Breast epithelium (tissue), 4 donors: ENCODE data around the gene CENPM. TPM values are rescaled to one million over a fixed set of nuclear protein-coding genes. Genes with fewer than 3 reads are reported as not detected.

Experiments used
- DNase-seq, 2 donors: peaks; one replicate each; pipeline ENCODE4 v3.0.0-alpha.2; 2019; ENCODE audit warnings: low spot score in 2 of 2
- H3K27ac ChIP-seq, 2 donors: fragments of 200-600 bp; sonication (generic) in 1 of 2; one replicate each; pipeline ENCODE4 v1.5.1; 2016 to 2019; ENCODE audit warnings: mild to moderate bottlenecking in 1 of 2
- H3K27me3 ChIP-seq, 2 donors: fragments of 200-600 bp; sonication (generic) in 1 of 2; one replicate each; pipeline versions ENCODE4 v1.5.1 to v1.6.0; 2017 to 2019; ENCODE audit warnings: control low read depth in 1 of 2, mild to moderate bottlenecking in 1 of 2
- H3K36me3 ChIP-seq: fragments of 200-600 bp; one replicate; pipeline ENCODE4 v1.5.1; 2019
- H3K4me1 ChIP-seq, 2 donors: fragments of 200-600 bp; sonication (generic); one replicate each; pipeline ENCODE4 v1.5.1; 2016 to 2019; ENCODE audit warnings: control low read depth in 1 of 2
- H3K4me3 ChIP-seq, 3 donors: fragments of 200-600 bp; sonication (generic); 1 replicate in 2 of 3; 2 replicates in 1 of 3; pipeline ENCODE4 v1.5.1; 2016 to 2019; ENCODE audit warnings: mild to moderate bottlenecking in 3 of 3, moderate library complexity in 2 of 3
- H3K9me3 ChIP-seq, 2 donors: fragments of 200-600 bp; sonication (generic) in 1 of 2; one replicate each; pipeline ENCODE4 v1.5.1; 2016 to 2019; ENCODE audit warnings: control low read depth in 1 of 2
- POLR2A ChIP-seq: fragments of 450-650 bp; IDR thresholded peaks from one replicate; pipeline ENCODE4 v1.6.1; 2016; ENCODE audit warnings: antibody characterized with exemption, mild to moderate bottlenecking, moderate library complexity
- POLR2AphosphoS5 ChIP-seq, 3 donors: sonication (generic); formaldehyde crosslinking; IDR thresholded peaks; one replicate each; pipeline ENCODE4 v1.6.1; 2017; ENCODE audit warnings: antibody characterized with exemption in 3 of 3
- intact Hi-C: fragments of 100-400 bp; cut with DNase I; formaldehyde crosslinking; loops from one replicate; pipeline ENCODE4 v1.15.1; 2023; ENCODE audit warnings: low total_unique reads
- total RNA-seq, 3 donors: library from RNA; depleted of rRNA; stranded (reverse); fragments of >200 nt; gene quantifications; one replicate each; pipeline ENCODE4 v1.1.0, GENCODE V29; 2016
- TF ChIP-seq, protein P1 (sequence below), 3 donors: fragments of 450-650 bp; IDR thresholded peaks; one replicate each; pipeline ENCODE4 v1.5.1; 2016 to 2017; ENCODE audit warnings: antibody characterized with exemption in 3 of 3, mild to moderate bottlenecking in 3 of 3, moderate library complexity in 3 of 3

The CENPM gene
- total RNA-seq, 3 donors from 2014 or later = 1.5 to 2.9 (median 1.9) TPM

GRCh38 chr22:41915786-41916493 is 31.0 kb downstream of the CENPM start:
- Histone ChIP-seq H3K4me1 (peaks cover 4 to 12% of the 10 kb centered on the region in 2 donors), H3K27me3 (peaks cover 27 to 64% of the 10 kb centered on the region in 2 donors), H3K27ac (no peak overlapping the region), H3K9me3 (no peaks in the 10 kb centered on the region), H3K36me3 (no peaks in the 10 kb centered on the region), H3K4me3 (no peak overlapping the region)
- DNase-seq = no peak
- intact Hi-C loops = no loop called here
- no peak for TF ChIP-seq POLR2A
- TF ChIP-seq, protein P1, sequence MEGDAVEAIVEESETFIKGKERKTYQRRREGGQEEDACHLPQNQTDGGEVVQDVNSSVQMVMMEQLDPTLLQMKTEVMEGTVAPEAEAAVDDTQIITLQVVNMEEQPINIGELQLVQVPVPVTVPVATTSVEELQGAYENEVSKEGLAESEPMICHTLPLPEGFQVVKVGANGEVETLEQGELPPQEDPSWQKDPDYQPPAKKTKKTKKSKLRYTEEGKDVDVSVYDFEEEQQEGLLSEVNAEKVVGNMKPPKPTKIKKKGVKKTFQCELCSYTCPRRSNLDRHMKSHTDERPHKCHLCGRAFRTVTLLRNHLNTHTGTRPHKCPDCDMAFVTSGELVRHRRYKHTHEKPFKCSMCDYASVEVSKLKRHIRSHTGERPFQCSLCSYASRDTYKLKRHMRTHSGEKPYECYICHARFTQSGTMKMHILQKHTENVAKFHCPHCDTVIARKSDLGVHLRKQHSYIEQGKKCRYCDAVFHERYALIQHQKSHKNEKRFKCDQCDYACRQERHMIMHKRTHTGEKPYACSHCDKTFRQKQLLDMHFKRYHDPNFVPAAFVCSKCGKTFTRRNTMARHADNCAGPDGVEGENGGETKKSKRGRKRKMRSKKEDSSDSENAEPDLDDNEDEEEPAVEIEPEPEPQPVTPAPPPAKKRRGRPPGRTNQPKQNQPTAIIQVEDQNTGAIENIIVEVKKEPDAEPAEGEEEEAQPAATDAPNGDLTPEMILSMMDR (IDR thresholded peaks at IDR 0.05) = no peak
- TF ChIP-seq POLR2AphosphoS5 (IDR thresholded peaks at IDR 0.05) = no peak

GRCh38 chr22:41915035-41915785 is 31.7 kb downstream of the CENPM start, which contains the start of gene SHISA8:
Gene SHISA8, minus strand, starts transcription at chr22:41915074. Its CDS starts 407 bp downstream, at chr22:41914667.
- DNase-seq = peak in 1 of 2 donors; percentile 71
- H3K4me1 ChIP-seq = peaks cover 10 to 18% of the 10 kb centered on the region in 2 donors
- intact Hi-C loops = no loop called here

GRCh38 chr22:41914611-41915034 is 32.3 kb downstream of the CENPM start:
- TF ChIP-seq POLR2A = no peak
- no peak for TF ChIP-seq POLR2AphosphoS5 (IDR thresholded peaks at IDR 0.05)
- TF ChIP-seq, protein P1 (IDR thresholded peaks at IDR 0.05) = no peak
- intact Hi-C loops = no loop called here
- H3K36me3 ChIP-seq = no peaks in the 10 kb centered on the region
- peaks cover 28 to 76% of the 10 kb centered on the region in 2 donors for H3K27me3 ChIP-seq
- DNase-seq = no peak
- no peaks in the 10 kb centered on the region for H3K9me3 ChIP-seq
- H3K27ac ChIP-seq = no peak overlapping the region
- H3K4me1 ChIP-seq = peaks cover 10 to 20% of the 10 kb centered on the region in 2 donors
- peak overlapping the region; percentile 15 to 68 (median 50) for H3K4me3 ChIP-seq

More at GRCh38 chr22:41915035-41915785, 31.7 kb downstream of the CENPM start, which contains the start of gene SHISA8:
- TF ChIP-seq POLR2A (no peak), POLR2AphosphoS5 (IDR thresholded peaks at IDR 0.05) (no peak)
- TF ChIP-seq, protein P1 (IDR thresholded peaks at IDR 0.05) = no peak
- Histone ChIP-seq H3K36me3 (no peaks in the 10 kb centered on the region), H3K9me3 (no peaks in the 10 kb centered on the region), H3K4me3 (peak within 1 kb of the TSS; percentile 15 to 68 (median 50)), H3K27me3 (peaks cover 28 to 71% of the 10 kb centered on the region in 2 donors), H3K27ac (no peak within 1 kb of the TSS)

DNA sequence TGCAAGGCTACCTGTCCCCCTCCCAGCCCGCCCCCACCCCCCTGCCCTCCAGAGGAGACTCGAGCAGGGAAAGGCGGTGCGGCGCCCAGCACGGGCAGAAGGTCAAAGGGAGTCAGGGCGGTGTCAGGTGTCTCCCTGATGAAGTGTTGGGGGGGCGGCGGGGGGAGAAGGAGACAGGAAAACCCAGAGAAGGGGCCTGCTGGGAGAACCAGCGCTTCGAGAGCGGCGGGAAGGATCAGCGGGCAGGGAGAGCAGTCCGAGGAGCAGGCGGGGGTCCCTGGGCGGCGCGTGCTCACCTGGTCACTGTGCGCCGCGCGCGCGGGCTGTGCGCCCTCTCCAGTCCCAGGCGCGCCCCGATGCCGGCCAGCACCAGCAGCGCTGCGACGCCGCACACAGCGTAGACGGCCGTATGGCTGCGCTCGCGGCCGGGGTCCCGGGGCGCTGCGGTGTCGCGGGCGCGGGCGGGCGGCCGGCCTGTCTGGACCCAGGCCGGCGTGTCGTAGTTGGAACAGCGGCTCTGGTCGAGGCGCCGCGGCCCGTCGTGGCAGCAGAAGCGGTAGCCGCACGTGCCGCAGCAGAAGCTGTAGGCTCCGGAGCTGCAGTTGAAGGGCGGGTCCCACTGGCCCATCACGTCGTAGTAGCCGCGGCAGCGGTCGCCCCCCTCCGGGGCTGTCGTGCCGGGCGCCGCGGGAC is 33.0 kb downstream of the CENPM start:
- TF ChIP-seq, protein P1 (IDR thresholded peaks at IDR 0.05) = no peak
- TF ChIP-seq POLR2AphosphoS5 (IDR thresholded peaks at IDR 0.05) (no peak), POLR2A (no peak)
- no peak for DNase-seq
- H3K9me3 ChIP-seq = no peaks in the 10 kb centered on the region
- peak overlapping the region in 2 of 3 donors; percentile 15 to 68 for H3K4me3 ChIP-seq
- intact Hi-C loops = no loop called here
- H3K36me3 ChIP-seq = no peaks in the 10 kb centered on the region
- H3K27ac ChIP-seq = no peak overlapping the region
- peaks cover 28 to 77% of the 10 kb centered on the region in 2 donors for H3K27me3 ChIP-seq
- H3K4me1 ChIP-seq = peaks cover 10 to 20% of the 10 kb centered on the region in 2 donors
